ENCODE results near the gene BMP7.
"Not testable (repeated sequence)": the region's sequence is repeated elsewhere in the genome, so short reads cannot be mapped to it uniquely, and the experiment has no call there.

Gene BMP7

DNA sequence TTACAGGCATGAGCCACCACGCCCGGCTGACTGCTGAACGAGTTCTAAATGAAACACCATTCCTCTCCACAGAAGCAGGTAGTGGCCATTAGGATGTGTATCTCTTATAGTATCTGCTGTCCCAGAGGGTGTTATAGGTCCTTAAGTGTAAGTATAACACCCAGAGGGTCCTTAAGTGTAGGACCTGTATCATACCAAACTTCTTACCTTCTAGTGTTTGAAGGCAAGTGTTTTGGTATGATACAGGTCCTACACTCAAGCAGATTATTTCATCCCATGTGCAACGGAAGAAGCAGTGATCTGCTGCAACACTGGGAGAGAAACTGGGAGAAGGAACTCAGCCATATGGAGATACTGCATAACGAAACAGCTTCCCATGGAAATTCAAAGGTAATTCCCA, 17.4 kb downstream of the BMP7 start:
- DNase-seq (ENCODE audit: low read depth in 2 of 2), result no peak

DNA sequence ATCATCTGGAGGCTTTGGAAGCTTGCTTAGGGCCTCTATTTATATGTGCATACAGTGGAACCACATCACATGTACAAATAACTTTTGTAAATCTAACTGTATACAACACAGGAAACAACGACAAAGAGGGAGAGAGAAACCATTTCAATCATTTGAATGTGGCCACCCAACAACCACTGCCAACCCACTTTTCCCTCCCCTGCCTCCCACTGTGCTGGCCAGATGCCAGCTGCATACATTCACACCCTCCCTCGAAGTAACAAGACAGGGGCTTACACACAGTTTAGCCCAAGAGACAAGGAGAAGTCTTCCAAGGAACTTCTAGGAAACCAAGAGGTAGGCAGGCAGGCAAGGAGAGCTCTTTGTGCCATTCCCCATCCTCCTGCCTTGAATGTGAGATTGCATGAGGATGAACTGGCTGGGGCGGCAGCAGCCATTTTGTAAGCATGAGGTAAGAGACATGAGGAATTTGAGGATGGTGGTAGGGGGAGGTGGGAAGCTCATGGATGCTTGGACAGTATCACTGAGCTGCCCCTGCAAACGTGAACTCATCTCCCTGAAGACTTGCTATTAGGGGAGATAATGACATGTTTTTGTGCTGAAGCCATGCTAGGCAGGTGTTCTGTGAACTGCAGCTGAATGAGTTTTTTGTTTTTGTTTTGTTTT, 18.2 kb downstream of the BMP7 start:
- no peak for DNase-seq (ENCODE audit: low read depth in 2 of 2)

DNA sequence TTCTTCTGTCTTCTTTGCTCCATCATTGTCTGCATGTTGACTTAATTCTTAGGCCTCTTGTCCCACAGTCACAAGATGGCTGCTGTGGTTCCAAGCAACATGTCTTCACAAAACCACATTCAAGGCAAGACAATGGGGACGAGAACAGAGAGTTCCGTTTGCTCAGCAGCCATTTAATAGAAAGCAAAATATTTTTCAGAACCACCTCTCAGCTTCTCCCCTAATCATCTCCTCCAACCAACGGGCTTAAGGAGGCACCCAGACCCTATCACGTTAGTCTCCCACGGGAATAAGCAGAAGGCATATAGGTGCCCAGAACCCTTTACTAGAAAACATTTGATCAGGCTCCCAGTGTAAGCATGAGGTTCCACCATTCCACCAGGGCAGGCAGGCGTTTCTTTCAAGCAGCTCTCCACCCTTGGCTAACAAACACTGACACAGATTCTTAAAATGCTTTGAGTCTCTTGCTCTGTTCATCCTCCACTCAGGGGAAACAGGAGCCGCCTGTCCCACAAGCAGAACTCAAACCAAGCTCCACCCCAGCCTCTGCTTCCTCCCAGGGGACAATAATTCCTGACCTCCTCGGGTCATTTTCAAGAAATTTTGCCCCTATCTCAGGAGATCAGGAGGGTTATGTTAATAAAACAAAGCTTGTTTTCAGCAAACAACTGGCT, 19.0 kb downstream of the BMP7 start:
- DNase-seq (ENCODE audit: low read depth in 2 of 2), result no peak

DNA sequence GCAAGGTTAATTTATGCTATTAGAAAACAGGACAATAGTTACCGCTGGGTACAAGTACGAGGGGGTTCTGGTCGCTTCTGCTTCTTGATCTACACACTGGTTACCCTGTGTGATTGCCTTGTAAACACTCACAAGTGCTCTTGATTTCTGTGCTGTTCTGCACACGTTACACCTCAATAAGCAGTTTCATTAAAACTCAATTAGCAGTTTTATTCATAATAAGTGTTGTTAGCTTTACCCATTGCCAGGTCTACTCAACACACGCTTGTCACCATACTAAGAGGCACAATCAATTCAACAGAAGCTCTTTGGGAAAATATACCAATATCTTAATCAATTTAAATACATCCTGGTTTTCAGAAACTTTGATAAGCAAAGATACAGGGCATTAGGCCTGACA, 20.4 kb downstream of the BMP7 start:
- no peak for DNase-seq (ENCODE audit: low read depth in 2 of 2)

GRCh38 chr20:57244627-57245214, 21.7 kb downstream of the BMP7 start:
- no peak for DNase-seq (ENCODE audit: low read depth in 2 of 2)

GRCh38 chr20:57244221-57244585, 22.2 kb downstream of the BMP7 start:
- DNase-seq (ENCODE audit: low read depth in 2 of 2), result no peak

- no peak for DNase-seq (ENCODE audit: low read depth in 2 of 2)
These were observed 22.8 kb downstream of the BMP7 start for GRCh38 chr20:57243480-57244220.

- no peak for DNase-seq (ENCODE audit: low read depth in 2 of 2)
These were observed 24.0 kb downstream of the BMP7 start for GRCh38 chr20:57242414-57242813.

DNA sequence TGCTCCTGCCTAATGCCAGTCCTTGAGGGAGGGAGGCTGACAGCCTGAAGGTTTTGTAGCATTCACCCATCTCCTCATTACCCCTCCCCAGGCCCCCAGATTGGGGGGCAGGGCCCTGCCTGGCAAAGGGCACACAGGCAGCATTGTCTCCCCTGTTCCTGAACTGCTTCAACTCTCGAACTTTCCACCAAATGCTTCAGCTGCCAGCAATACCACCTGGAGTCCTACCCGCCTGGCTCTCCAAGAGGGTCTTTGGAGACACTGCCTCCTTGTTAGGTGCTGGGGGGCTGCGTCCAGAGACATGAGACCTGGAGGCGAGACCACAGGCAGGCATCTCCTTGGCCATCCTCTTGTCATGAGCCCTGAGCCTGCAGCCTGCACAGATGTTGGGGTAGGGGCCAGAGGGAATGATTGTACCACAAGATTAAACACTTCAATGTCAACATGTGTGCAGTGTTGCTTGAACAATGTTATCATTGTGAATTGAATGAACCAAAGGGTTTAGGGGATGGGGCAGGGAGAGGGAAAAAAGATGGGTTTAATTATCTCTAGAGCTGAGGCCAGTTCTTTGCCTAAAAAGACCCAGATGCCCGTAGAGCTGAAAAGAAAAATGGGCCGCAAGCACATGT, 25.0 kb downstream of the BMP7 start:
- DNase-seq (ENCODE audit: low read depth in 2 of 2), result no peak

DNA sequence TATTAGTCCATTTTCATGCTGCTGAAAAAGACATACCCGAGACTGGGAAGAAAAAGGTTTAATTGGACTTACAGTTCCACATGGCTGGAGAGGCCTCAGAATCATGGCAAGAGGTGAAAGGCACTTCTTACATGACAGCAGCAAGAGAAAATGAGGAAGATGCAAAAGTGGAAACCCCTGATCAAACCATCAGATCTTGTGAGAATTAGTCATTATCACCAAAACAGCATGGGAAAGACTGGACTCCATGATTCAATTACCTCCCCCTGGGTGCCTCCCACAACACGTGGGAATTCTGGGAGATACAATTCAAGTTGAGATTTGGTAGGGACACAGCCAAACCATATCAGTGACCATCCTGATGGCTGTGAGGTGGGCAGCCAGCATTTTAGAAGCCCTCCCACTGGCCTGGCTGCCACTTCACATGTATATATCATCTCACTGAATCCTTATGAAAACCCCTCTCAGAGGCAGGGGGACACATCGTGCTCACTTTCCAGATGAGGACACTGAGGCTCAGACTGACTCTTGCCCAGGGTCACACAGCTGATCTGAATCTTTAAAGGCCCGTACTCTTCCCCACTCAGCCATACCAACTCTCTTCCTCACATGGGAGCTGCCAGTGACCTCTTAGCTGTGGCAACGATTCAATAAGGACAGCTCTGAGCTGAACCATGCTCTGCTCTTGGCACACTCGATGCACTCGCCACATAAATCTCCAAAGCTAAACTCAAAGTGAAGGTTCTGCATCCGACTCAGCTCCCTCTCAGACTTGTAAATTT, 25.7 kb downstream of the BMP7 start:
- no peak for DNase-seq (ENCODE audit: low read depth in 2 of 2)

DNA sequence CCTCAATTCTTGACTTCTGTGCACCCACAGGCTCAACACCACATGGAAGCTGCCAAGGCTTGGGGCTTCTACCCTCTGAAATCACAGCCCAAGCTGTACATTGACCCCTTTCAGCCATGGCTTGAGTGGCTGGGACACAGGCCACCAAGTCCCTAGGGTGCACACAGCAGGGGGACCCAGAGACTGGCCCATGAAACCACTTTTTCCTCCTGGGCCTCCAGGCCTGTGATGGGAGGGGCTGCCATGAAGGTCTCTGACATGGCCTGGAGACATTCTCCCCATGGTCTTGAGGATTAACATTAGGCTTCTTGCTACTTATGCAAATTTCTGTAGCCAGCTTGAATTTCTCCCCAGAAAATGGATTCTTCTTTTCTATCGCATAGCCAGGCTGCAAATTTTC, 26.7 kb downstream of the BMP7 start:
- DNase-seq (ENCODE audit: low read depth in 2 of 2), result not testable (repeated sequence)

DNA sequence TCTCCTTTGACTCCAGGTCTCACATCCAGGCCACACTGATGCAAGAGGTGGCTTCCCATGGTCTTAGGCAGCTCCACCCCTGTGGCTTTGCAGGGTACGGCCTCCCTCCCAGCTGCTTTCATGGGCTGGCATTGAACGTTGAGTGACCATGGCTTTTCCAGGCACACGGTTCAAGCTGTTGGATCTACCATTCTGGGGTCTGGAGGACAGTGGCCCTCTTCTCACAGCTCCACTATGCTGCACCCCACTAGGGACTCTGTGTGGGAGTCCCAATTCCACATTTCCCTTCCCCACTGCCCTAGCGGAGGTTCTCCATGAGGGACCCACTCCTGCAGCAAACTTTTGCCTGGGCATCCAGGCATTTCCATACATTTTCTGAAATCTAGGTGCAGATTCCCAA, 27.1 kb downstream of the BMP7 start:
- DNase-seq (ENCODE audit: low read depth in 2 of 2), result not testable (repeated sequence)

DNA sequence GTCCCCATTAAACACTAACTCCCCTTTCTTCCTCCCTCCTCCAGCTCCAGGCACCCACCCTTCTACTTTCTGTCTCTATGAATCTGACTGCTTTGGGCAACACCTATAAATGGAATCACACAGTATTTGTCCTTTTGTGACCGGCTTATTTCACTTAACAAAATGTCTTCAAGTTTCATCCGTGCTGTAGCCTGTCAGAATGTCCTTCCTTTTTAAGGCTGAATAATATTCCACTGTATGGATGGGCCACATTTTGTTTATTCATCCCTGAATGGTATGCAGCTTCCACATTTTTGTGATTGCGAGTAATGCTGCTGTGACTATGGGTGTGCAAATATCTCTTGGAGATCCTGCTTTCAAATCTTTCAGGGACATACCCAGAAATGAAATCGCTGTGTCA, 28.4 kb downstream of the BMP7 start:
- no peak for DNase-seq (ENCODE audit: low read depth in 2 of 2)

DNA sequence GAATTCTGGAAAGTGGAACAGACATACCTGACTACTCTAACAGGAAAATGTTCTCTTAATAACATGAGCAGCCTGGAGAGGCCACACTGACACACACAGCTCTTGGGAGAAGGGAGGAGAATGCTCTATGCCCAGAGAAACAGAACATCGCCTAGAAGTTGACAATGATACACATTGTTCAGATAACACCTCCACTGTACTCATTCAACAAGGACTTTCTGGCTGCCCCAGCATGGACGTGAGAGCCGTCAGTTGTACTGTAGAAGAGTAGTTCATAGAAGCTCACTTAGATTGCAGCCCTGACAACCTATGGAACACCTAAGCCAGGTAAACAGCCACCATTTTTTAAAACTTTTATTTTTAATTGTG, 28.9 kb downstream of the BMP7 start:
- no peak for DNase-seq (ENCODE audit: low read depth in 2 of 2)

DNA sequence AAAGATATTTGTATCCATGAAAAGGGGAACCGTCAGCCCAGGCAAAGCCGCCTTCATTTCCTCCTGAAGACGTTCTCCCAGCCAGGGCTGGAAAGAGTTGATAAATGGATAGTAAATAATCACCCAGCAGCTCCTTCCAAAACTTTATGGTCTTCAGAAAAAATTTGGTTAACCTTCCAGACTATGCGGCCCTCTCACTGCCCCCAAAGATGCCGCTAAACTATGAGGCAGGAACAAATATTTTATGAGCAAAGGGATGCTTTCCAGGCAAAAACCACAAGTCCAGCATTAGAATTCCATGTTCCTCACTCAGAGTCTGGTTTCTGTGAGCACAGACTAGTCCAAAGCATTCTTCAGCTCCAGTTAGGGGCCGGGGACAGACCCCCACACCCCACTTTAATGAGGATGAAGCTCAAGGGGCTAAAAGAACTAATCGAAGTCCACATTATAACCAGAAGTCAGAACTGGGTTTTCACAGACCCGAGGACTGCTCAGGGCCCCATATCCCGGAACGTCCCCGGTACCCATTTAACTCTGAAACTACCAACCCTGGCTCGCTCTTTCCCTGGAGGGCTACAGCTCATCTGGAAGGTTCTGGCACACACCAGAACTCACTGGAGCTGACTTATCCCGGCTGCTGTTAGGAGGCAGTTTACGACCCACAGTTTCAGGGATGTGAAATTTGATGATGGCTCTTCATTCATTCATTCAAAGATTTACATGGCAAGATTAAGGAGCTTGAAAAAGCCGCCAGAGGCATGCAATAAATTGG, 29.4 kb downstream of the BMP7 start:
- no peak for DNase-seq (ENCODE audit: low read depth in 2 of 2)

DNA sequence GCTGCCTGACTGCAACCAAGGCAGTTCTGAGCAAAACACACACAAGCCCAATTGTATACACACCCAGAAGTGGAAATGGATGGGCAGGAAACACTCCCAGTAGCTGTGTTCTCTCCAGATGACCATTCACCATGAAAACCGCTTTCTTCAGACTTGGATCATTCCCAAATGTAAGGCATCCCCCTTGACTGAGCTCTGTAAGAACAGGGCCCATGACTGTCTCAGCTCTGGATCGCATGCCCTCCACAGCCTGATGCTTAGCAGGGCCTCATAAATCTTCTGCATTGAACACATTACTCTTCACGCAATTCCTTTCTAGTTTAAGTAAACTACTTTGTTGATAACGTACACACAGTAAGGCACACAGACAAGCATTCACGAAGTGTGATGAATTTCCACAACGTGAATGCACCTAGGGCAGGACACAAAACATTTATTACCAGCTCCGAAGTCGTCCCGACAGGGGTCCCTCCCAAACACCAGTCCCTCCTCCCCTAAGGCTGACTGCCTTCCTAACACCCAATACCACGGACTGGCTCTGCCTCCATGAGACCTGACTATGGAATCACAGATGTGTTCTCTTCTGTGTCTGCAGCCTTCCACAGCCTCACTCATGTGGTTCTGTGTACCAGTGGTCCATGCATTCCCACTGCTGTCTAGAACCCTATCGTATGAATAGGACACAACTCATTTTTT, 31.7 kb downstream of the BMP7 start:
- DNase-seq (ENCODE audit: low read depth in 2 of 2), result no peak

DNA sequence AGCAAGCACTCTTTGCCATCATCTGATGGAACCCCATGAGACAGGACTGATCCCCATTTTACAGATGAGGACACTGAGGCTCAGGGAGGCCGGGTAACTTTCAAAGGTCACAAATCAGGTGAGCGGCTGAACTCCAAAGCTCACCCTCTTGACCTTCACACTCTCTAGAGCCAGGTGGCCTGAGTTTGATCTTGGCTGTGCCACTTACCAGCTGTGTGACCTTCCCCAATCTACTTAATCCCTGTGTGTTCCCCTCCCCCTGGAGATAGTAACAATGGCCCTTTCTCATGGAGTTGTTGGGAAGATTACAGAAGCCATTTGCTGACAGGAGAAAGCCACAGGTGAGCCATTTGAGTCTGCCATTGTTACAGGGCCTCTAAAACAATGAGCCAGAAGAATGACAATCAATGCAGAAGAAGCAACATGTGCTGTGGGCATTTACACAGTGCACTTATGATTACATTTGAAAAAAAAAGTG, 34.5 kb downstream of the BMP7 start:
- DNase-seq (ENCODE audit: low read depth in 2 of 2), result no peak

- DNase-seq (ENCODE audit: low read depth in 2 of 2), result no peak
These were observed 35.3 kb downstream of the BMP7 start for GRCh38 chr20:57231161-57231560.

GRCh38 chr20:57230247-57230646, 36.2 kb downstream of the BMP7 start:
- DNase-seq (ENCODE audit: low read depth in 2 of 2), result no peak

DNA sequence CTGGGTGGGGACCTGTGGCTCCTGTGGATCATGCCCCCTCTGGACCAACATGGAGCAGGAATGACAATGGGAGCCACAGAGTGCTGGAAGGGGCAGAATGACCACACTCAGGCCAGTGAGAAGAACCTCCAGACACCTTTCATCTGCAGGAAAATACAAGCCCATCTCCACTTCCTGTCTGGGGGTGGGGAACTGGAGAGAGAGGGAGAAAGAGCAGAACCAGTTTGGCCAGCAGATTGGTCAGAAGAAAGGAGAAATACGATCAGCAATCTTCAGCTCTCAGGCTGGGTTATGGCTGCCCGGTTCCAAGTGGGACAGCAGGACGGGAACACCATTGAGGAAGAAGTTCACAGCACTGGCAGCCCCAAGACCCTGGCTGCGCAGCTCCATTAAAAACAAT, 37.0 kb downstream of the BMP7 start:
- DNase-seq (ENCODE audit: low read depth in 2 of 2), result no peak
